Stomach smooth muscle (tissue), 2 donors: ENCODE results near the gene SNX27.
"Not testable (repeated sequence)": the region's sequence is repeated elsewhere in the genome, so short reads cannot be mapped to it uniquely, and the experiment has no call there.

Experiments
- H3K27ac ChIP-seq: one replicate; pipeline ENCODE4 v1.7.0; 2013; ENCODE audit warnings: mild to moderate bottlenecking, low read length, inconsistent platforms
- H3K27me3 ChIP-seq, 2 donors: one replicate each; pipeline ENCODE4 v1.7.0; 2013; ENCODE audit warnings: low read length in 2 of 2; ENCODE audit not compliant: insufficient read depth in 2 of 2, control insufficient read depth in 1 of 2
- H3K36me3 ChIP-seq, 2 donors: one replicate each; pipeline ENCODE4 v1.7.0; 2013; ENCODE audit warnings: low read length in 2 of 2; ENCODE audit not compliant: control insufficient read depth in 2 of 2, insufficient read depth in 2 of 2
- H3K4me1 ChIP-seq: one replicate; pipeline ENCODE4 v1.7.0; 2013; ENCODE audit warnings: low read length; ENCODE audit not compliant: control insufficient read depth, insufficient read depth
- H3K4me3 ChIP-seq, 2 donors: one replicate each; pipeline ENCODE4 v1.7.0; 2013; ENCODE audit warnings: low read length in 2 of 2
- H3K9ac ChIP-seq, 2 donors: one replicate each; pipeline ENCODE4 v1.7.0; 2013; ENCODE audit warnings: low read length in 2 of 2, mild to moderate bottlenecking in 1 of 2
- H3K9me3 ChIP-seq, 2 donors: one replicate each; pipeline ENCODE4 v1.7.0; 2013; ENCODE audit warnings: low read length in 2 of 2; ENCODE audit not compliant: control insufficient read depth in 2 of 2
- donor health status: healthy.
- donor health status: Pancreatic carcinoma.

Gene SNX27

DNA sequence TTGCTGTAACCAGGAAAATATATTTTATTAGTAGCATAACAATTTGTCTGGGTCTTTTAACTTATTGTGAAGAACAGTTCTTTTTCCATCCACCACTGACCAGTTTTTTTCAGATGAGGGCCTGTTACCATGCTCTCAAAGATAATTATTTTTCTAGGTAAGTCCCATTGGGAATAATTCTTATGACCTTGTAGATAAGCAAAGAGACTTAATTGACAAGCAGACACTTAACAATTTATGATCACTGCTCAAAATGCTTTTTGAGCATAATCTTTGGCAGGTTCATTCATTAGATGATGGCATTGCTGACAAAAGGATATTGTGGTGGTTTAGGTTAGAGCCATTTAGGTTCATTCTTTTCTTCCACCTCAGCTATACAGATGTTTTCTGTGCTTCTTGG lies 6.6 kb downstream of the SNX27 start:
- H3K4me1 ChIP-seq, result peaks cover 5% of the 10 kb centered on the region
- no peak overlapping the region for H3K27ac ChIP-seq
- H3K9me3 ChIP-seq, result no peaks in the 10 kb centered on the region
- no peaks in the 10 kb centered on the region for H3K36me3 ChIP-seq
- H3K4me3 ChIP-seq, result no peak overlapping the region
- H3K27me3 ChIP-seq, result no peaks in the 10 kb centered on the region
- no peak overlapping the region for H3K9ac ChIP-seq

DNA sequence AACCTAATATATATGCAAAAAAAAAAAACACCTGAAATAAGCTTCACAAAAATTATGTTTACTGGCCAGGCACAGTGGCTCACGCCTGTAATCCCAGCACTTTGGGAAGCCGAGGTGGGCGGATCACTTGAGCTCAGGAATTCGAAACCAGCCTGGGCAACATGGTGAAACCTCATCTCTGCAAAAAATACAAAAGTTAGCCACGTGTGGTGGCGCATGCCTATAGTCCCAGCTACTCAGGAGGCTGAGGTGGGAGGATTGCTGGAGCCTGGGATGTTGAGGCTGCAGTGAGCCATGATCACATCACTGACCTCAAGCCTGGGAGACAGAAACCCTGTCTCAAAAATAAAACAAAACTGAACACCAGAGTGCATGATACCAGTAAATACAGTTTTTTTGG lies 7.1 kb downstream of the SNX27 start:
- peak overlapping the region; percentile 43 for H3K27ac ChIP-seq
- H3K9ac ChIP-seq, H3K4me3 ChIP-seq, H3K27me3 ChIP-seq, H3K9me3 ChIP-seq, H3K4me1 ChIP-seq, H3K36me3 ChIP-seq: not testable (repeated sequence)

DNA sequence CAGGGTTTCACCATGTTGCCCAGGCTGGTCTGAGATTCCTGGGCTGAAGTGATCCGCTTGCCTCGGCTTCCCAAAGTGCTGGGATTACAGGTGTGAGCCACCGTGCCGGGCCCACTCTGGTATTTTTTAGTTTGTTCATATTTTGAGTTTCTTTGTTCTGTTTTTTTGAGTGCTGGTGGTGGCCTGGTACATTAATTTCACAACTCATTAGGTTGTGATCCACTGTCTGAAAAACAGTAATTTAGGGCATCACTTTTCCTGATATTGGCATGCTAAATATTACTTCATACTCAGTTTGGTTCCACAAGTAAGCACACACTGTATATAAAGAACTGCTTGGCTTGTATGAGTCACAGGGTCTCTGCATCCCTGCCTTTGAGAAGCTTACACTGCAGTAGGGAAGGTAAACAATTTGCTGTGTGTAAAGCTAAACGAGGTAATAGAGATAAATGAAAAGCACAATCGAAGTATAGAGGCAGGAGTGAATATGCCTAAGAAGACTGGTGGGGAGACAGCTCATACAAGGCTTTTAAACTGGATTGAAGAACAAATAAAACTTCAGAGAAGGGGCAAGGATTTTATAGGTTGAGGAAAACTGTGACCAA lies 7.7 kb downstream of the SNX27 start:
- H3K36me3 ChIP-seq, result no peaks in the 10 kb centered on the region
- H3K27ac ChIP-seq, result peak overlapping the region; percentile 43
- H3K4me1 ChIP-seq, result peaks cover 5% of the 10 kb centered on the region
- peak overlapping the region; percentile 14 for H3K9ac ChIP-seq
- no peak overlapping the region for H3K4me3 ChIP-seq
- no peaks in the 10 kb centered on the region for H3K9me3 ChIP-seq
- H3K27me3 ChIP-seq, result no peaks in the 10 kb centered on the region

DNA sequence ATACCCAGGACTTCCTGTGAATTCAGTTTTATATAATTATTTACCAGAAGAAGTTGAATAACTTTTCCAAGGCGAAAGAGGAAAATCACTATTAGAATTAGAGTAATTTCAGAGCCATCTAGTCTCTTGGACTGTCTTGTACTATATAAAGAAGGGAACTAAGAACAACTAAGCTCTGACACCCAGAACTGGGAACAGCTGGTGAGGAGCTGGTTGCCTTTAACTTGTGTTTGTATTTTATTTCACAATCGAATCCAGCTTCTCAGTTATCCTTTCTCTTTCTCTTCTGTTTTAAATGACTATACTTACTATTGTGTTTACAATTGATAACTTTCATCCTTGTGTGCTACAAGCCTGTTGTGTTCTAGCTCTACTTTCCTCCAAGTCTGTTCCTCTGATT lies 8.4 kb downstream of the SNX27 start:
- no peaks in the 10 kb centered on the region for H3K36me3 ChIP-seq
- peaks cover 8% of the 10 kb centered on the region for H3K4me1 ChIP-seq
- H3K9ac ChIP-seq, result peak overlapping the region; percentile 14 to 37
- peak overlapping the region in 1 of 2 donors; percentile 24 for H3K4me3 ChIP-seq
- no peaks in the 10 kb centered on the region for H3K27me3 ChIP-seq
- no peaks in the 10 kb centered on the region for H3K9me3 ChIP-seq
- peak overlapping the region; percentile 43 for H3K27ac ChIP-seq

DNA sequence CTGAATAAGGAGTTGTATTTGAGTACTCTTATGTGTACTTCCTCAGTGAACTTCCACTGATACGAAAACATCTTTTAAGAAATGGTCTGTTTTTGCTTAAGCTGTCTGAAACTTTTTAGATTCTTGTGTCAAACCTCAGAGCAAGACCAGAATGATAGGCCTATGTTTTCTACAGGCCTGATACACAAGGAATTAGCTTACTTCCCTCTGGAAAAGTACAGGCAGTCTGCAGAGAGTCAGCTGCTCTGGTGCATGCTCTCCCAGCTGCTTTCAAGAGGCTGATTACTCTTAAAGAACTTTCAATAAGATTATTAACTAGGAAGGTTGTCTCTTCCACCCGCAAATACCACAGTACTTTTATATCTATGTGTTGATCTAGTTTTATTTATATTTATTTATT lies 9.5 kb downstream of the SNX27 start:
- Histone ChIP-seq H3K9me3 (no peaks in the 10 kb centered on the region), H3K27ac (no peak overlapping the region), H3K4me3 (peak overlapping the region in 1 of 2 donors; percentile 35), H3K36me3 (no peaks in the 10 kb centered on the region), H3K9ac (peak overlapping the region in 1 of 2 donors; percentile 10), H3K4me1 (peaks cover 8% of the 10 kb centered on the region), H3K27me3 (no peaks in the 10 kb centered on the region)

DNA sequence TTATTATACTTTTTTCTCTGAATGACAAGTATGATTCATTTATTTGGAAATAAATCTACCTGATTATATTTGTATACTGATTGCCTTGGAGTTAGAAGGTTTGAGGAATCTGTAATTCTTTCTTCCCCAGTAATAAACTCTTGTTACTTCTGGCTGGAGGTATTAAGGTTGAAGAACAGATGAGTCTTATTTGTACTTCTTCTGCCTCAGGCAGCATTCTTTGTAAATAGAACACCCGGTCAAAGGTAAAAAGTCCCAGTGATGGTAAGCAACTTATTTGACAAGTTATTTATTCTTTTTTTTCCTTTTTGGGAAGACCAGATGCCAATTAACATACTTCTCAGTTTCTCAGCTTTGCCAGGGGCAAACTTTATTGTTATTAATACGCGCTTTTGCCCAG lies 12.9 kb downstream of the SNX27 start:
- H3K4me3 ChIP-seq, result no peak overlapping the region
- no peak overlapping the region for H3K9ac ChIP-seq
- no peaks in the 10 kb centered on the region for H3K27me3 ChIP-seq
- H3K9me3 ChIP-seq, result no peaks in the 10 kb centered on the region
- peaks cover 0 to 5% of the 10 kb centered on the region in 2 donors for H3K36me3 ChIP-seq
- H3K4me1 ChIP-seq, result peaks cover 5% of the 10 kb centered on the region
- no peak overlapping the region for H3K27ac ChIP-seq

DNA sequence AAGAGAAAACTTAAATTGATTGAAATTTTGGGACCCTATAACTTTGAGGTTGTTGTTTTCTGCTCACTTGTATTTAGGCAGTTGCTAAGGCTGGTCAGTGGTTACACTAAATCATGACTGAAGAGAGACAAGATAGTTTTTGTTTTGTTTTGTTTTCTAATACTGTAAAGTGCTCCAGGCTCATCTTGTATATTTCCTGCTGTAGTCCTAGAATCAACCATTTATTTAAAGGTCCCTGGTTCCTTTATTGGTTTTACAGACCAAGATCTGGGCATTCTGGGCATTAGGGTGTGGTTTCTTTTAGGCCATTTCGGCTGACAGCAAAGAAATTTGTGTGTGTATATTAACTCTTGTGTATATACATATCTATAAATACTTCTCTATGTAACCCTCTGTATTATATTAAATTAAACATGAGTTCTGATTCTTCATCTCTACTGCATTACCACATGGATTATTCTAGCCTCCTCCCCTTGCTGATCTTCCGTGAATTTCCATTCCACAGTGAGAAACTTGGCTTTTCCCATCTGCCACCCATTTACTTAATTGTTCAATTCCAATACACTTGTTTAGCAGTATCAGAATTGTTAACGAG lies 15.0 kb downstream of the SNX27 start:
- Histone ChIP-seq H3K9me3 (no peaks in the 10 kb centered on the region), H3K27me3 (no peaks in the 10 kb centered on the region), H3K4me3 (no peak overlapping the region), H3K36me3 (peaks cover 0 to 5% of the 10 kb centered on the region in 2 donors), H3K9ac (no peak overlapping the region), H3K27ac (peak overlapping the region; percentile 3), H3K4me1 (peaks cover 5% of the 10 kb centered on the region)

DNA sequence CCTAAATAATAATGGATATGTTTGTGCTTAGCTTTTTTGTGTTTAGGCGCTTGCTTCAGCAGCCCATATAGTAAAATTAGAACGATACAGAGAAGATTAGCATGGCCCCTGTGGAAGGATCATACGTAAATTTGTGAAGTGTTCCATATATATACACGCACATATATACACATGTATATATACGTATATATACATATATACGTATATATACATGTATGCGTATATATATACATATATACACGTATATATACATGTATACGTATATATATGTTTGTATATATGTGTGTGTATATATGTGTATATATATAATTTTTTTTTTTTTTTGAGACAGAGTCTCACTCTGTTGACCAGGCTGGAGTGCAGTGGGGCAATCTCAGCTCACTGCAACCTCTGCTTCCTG lies 17.4 kb downstream of the SNX27 start:
- Histone ChIP-seq H3K9me3 (no peaks in the 10 kb centered on the region), H3K4me1 (peaks cover 8% of the 10 kb centered on the region), H3K4me3 (no peak overlapping the region), H3K27ac (no peak overlapping the region), H3K9ac (no peak overlapping the region), H3K27me3 (no peaks in the 10 kb centered on the region), H3K36me3 (peaks cover 0 to 5% of the 10 kb centered on the region in 2 donors)

DNA sequence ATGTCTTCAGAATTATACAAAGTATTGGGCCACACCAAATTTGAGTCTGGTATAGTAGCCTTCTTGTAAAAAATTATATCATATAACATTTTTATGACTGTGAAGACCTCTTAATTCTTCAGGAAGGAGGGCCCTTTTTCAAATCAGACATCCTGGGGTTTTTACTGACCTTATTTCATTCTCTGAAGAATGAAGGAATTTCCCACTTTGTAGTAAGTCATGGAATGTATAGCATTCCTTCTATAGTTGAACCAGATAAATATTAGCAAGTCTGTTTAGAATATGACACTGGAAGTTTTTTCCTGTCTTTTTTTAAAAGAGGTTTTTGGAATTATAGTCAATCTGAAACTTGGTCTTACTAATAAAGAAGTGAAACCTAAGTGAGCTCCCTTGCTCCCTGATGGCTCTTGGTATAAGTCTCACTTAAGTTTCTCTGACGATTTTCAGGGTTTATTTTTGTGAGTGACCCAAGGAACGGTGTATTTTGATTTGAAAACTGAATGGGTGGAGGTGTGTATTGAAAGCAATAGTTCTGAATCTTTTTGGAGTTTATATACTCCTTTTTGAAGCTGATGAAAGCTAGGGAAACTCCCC lies 23.7 kb downstream of the SNX27 start:
- Histone ChIP-seq H3K27ac (no peak overlapping the region), H3K9me3 (no peaks in the 10 kb centered on the region), H3K4me1 (peaks cover 14% of the 10 kb centered on the region), H3K4me3 (no peak overlapping the region), H3K36me3 (peaks cover 0 to under 1% of the 10 kb centered on the region in 2 donors), H3K27me3 (no peaks in the 10 kb centered on the region), H3K9ac (no peak overlapping the region)

DNA sequence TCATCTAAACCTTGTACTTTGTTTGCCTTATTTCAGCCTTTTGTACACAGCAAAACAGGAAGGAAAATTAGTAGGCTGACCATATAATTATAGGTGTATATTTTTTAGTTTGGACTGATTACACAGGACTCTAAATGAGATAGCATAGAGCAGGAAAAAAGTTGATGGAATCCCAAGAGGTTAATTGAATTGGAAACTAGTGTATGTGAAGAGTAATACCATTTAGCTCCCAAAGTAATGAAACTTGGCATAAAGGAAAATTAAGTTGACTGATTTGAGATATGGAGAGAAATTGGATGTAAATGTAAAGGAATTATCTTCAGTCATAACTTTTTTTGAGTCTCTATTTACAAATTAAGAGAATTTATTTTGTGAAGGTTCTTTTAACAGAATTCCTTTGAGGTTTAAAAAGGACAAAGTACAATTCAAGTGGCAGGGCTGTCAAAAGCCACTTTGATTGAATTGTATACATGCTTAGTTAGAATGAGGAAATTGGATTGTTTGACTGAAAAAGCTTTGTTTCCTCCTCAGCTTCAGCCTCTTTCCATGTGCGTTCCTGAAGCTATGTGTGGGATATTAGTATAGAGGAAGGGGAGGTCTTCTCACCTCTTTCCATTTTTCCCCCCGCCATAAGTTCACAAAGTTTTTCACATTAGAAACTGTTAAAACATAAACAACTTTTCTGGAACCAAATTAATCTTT lies 26.4 kb downstream of the SNX27 start:
- H3K9ac ChIP-seq, result no peak overlapping the region
- peaks cover 14% of the 10 kb centered on the region for H3K4me1 ChIP-seq
- peak overlapping the region; percentile 7 for H3K27ac ChIP-seq
- peaks cover 0 to 3% of the 10 kb centered on the region in 2 donors for H3K36me3 ChIP-seq
- no peaks in the 10 kb centered on the region for H3K9me3 ChIP-seq
- H3K4me3 ChIP-seq, result peak overlapping the region in 1 of 2 donors; percentile 27
- H3K27me3 ChIP-seq, result no peaks in the 10 kb centered on the region
